LNCaP clone FGC (cell line): ENCODE measurements around the gene TEAD1.

ENCODE experiments used
- DNase-seq: peaks from one replicate; pipeline ENCODE4 v3.0.0-alpha.2; 2011; ENCODE audit warnings: low read depth
- H3K4me3 ChIP-seq: 2 replicates; pipeline ENCODE4 v1.5.1; 2011; ENCODE audit warnings: mild to moderate bottlenecking, low read depth, low read length, control low read depth
- TF ChIP-seq, protein P1 (sequence below): IDR thresholded peaks from 2 replicates; pipeline ENCODE4 v1.5.1; 2012; ENCODE audit warnings: mild to moderate bottlenecking; ENCODE audit not compliant: control insufficient read depth, insufficient read depth; ENCODE audit errors: extremely low read depth

TEAD1 gene

DNA sequence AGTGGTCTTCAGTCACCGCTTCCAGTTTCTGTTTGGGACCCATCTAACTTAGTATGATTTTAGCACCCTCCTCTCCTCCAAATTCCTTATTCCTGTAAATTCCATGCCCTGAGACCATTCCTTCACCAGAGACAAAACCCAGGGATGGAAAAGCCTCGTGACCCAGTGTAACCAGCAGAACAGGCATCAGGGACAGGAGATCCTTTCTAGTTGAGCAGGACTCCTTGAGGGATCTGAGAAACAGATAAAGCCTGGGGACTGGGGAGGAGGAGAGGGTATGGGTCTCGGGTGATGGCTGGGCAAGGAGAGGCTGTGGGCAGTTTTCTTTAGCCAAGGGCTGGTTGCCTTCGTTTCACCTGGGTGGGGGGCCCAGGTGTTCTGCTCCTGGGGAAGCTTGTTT is 40.9 kb downstream of the TEAD1 start:
- H3K4me3 ChIP-seq: no peak overlapping the region
- TF ChIP-seq, protein P1, sequence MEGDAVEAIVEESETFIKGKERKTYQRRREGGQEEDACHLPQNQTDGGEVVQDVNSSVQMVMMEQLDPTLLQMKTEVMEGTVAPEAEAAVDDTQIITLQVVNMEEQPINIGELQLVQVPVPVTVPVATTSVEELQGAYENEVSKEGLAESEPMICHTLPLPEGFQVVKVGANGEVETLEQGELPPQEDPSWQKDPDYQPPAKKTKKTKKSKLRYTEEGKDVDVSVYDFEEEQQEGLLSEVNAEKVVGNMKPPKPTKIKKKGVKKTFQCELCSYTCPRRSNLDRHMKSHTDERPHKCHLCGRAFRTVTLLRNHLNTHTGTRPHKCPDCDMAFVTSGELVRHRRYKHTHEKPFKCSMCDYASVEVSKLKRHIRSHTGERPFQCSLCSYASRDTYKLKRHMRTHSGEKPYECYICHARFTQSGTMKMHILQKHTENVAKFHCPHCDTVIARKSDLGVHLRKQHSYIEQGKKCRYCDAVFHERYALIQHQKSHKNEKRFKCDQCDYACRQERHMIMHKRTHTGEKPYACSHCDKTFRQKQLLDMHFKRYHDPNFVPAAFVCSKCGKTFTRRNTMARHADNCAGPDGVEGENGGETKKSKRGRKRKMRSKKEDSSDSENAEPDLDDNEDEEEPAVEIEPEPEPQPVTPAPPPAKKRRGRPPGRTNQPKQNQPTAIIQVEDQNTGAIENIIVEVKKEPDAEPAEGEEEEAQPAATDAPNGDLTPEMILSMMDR: no peak
- no peak for DNase-seq

DNA sequence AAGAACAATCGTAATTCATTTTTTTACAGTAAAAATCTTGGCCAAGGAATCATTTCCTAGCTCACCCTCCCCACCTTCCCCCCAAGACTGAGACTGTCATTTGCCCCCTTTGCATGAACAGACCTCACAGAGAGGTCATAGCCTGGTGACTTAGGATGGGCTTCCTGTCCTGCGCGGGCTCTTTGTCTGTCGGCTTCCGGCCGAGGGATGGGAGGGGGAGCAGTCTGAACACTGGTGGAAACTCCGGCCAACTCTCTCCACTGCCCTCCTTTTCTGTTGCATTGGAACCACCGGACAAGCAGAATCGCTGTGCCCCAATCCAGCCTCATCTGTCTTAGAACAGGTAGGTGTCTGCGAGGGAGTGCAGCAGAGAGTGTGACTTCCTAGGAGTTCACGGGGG is 41.7 kb downstream of the TEAD1 start:
- TF ChIP-seq, protein P1: no peak
- no peak overlapping the region for H3K4me3 ChIP-seq
- DNase-seq: no peak

DNA sequence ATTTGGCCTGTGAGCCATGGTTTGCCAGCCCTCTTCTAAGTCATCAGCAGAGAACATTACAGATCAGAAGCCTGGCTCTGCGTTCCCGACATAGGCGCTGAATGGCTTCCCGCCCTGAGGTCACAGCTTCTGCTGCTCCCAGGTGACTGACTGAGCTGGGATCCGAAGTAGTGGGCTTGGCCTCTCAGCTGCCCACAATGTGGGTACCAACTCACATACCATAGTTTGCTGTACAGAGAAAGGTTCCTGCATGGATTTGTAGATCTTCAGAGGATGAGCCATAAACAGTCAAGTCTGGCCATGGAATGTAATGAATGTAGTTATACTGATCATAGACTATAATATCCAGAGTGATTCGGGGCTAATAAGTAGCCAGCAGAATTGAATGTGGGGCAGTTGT is 42.6 kb downstream of the TEAD1 start:
- H3K4me3 ChIP-seq: no peak overlapping the region
- DNase-seq: no peak
- TF ChIP-seq, protein P1: no peak

DNA sequence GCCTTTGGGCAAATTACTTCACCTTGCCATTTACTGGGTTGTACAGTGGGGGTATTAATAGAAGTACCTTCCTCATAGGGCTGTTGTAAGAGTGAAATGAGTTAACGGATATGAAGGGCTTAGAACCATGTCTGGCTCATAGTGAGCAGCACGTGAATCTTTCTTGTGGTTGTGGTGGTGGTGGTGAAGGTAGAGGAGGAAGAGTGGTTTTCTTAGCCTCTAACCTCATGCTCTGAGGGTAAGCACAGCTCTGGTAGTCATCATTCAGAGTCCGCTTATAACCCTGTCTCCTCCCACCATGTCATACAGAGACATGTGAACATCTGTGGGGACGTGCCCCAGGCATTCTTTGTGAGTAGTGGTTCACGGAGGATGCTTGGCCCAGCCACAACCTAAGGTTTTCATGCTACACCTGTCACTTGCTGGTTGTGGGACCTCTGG is 43.6 kb downstream of the TEAD1 start:
- no peak for DNase-seq
- TF ChIP-seq, protein P1: no peak
- H3K4me3 ChIP-seq: no peak overlapping the region

DNA sequence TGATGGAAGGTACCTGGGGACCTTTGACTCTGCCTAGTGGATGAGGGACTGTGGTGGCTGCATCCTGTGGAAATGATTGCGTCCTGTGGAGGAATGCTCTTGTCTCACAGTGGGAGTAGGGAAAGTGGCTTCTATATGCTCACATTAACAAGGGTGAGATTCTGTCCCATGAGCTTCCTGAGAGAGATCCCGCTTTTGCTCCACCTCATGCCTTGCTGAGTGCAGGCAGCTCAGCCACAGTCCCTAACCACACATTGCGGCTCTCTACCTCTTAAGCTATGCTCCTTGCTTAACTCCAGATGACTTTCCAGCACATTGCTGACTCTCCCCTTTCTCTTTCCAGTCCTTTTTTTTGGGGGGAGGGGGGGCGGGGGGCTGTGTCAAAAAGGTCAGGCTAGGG is 45.0 kb downstream of the TEAD1 start:
- TF ChIP-seq, protein P1: no peak
- no peak for DNase-seq
- no peak overlapping the region for H3K4me3 ChIP-seq

DNA sequence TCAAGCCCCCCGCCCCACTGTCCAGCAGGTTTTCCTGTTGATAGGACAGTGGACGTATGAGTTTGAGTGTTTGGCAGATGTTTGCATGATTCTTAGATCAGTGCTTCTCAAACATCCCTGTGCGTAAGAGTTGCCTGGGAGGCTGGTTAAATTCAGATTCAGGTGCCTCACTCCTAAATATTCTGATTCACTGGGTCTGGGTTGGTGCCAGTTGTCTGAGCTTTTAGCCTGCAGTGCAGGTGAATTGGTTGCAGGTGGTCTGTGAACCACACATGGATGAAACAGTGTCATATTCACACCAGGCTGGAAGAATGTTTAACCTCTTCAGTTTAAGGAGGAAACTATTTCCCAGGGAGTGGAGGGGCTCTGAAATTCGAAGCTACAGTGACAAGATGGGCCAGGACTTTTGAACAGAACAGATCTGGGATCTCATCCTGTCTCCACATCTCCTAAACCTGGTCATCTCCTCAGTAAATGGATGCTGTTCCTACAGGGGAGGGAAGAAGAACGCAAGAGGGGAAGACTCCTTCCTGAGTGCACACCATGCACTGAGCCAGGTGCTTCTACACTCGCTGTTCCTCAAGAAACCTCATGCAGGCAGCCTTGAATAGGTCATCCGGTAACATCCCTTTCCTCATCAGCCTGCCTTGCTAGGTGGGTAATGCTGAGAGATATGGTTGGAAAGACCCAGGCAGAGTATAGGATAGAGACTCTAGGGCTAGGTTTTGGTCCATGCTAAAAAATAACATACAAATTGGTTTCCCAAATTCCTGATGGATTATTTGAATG is 47.8 kb downstream of the TEAD1 start:
- H3K4me3 ChIP-seq: no peak overlapping the region
- TF ChIP-seq, protein P1: no peak
- no peak for DNase-seq

DNA sequence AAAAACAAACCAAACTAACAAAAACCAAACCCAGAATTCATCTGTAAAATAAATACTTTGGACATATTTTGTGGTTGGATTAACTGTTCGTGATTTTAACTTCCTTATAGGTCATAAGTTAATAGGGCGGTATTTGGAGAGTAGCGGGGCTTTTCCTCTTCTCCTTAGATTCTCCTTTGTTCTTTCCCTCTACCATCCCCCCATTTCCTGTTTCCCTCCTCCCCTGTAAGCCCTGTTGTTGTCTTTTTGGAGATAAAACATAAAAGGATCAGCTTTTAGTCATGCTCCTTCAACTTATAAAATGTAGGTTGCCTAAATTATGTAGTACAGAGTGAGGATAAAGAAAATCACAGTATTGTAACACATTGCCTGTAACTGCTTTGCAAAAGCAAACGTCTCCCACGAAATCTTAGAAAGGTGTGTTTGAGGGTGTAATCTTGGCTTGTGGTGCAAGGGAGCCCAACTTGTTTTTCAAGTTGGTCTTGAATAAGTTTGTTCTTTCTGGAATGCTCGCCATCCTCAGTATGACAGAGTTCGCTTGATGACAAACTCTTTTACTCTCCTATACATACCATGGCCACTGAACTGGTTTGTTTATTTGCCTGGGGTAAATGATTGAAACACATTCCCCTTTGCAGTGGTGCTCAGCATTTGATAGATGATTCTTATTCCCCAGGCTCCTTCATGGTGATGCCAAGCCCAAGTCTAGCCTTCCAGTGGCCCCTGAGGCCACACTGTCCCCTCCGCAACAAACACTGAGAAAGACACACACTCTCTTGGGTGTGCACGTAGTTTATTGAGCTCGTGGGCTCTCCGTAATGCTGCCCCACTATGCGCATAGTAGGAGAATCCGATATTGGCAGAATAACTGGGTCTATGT is 49.4 kb downstream of the TEAD1 start:
- TF ChIP-seq, protein P1: no peak
- peak; percentile 83 for DNase-seq
- H3K4me3 ChIP-seq: peak overlapping the region; percentile 21
